Skeletal muscle satellite cell (primary cell): Measurements from ENCODE around the gene DNAH5.
A peak's percentile ranks its signal among the peaks of the same experiment; 100 is the strongest.

Experiments
- H3K27me3 ChIP-seq: 2 replicates; pipeline ENCODE4 v1.7.0; 2013; ENCODE audit warnings: low read length; ENCODE audit not compliant: control insufficient read depth, insufficient read depth
- H3K36me3 ChIP-seq: 2 replicates; pipeline ENCODE4 v1.7.0; 2013; ENCODE audit warnings: mild to moderate bottlenecking, control low read depth, low read length; ENCODE audit not compliant: insufficient read depth
- H3K4me1 ChIP-seq: 2 replicates; pipeline ENCODE4 v1.7.0; 2013; ENCODE audit warnings: low read length; ENCODE audit not compliant: control insufficient read depth, insufficient read depth
- H3K4me2 ChIP-seq: 2 replicates; pipeline ENCODE4 v1.7.0; 2013; ENCODE audit warnings: mild to moderate bottlenecking, low read length
- H3K4me3 ChIP-seq: 2 replicates; pipeline ENCODE4 v1.7.0; 2013; ENCODE audit warnings: low read length
- H3K9ac ChIP-seq: 2 replicates; pipeline ENCODE4 v1.7.0; 2013; ENCODE audit warnings: mild to moderate bottlenecking, low read depth, low read length, moderate library complexity
- H3K9me3 ChIP-seq: replicated peaks from 2 replicates; pipeline ENCODE4 v1.7.0; 2013; ENCODE audit warnings: mild to moderate bottlenecking, control low read depth, low read length

DNAH5 gene

GRCh38 chr5:13771011-13771571, 173.4 kb downstream of the DNAH5 start:
- no peaks in the 10 kb centered on the region for H3K36me3 ChIP-seq
- peak overlapping the region; percentile 31 for H3K4me2 ChIP-seq
- H3K9me3 ChIP-seq, result no peaks in the 10 kb centered on the region
- no peak overlapping the region for H3K4me3 ChIP-seq
- peaks cover 28% of the 10 kb centered on the region for H3K4me1 ChIP-seq
- no peak overlapping the region for H3K9ac ChIP-seq
- H3K27me3 ChIP-seq, result no peaks in the 10 kb centered on the region

GRCh38 chr5:13766236-13766635, 178.3 kb downstream of the DNAH5 start:
- Histone ChIP-seq H3K9me3 (no peaks in the 10 kb centered on the region), H3K27me3 (no peaks in the 10 kb centered on the region), H3K36me3 (no peaks in the 10 kb centered on the region), H3K4me3 (no peak overlapping the region), H3K4me2 (no peak overlapping the region), H3K4me1 (peaks cover 18% of the 10 kb centered on the region), H3K9ac (no peak overlapping the region)

GRCh38 chr5:13763719-13764118, 180.8 kb downstream of the DNAH5 start:
- no peak overlapping the region for H3K9ac ChIP-seq
- H3K36me3 ChIP-seq, result no peaks in the 10 kb centered on the region
- H3K4me1 ChIP-seq, result no peaks in the 10 kb centered on the region
- H3K4me2 ChIP-seq, result no peak overlapping the region
- H3K9me3 ChIP-seq, result no peaks in the 10 kb centered on the region
- H3K27me3 ChIP-seq, result no peaks in the 10 kb centered on the region
- no peak overlapping the region for H3K4me3 ChIP-seq

DNA sequence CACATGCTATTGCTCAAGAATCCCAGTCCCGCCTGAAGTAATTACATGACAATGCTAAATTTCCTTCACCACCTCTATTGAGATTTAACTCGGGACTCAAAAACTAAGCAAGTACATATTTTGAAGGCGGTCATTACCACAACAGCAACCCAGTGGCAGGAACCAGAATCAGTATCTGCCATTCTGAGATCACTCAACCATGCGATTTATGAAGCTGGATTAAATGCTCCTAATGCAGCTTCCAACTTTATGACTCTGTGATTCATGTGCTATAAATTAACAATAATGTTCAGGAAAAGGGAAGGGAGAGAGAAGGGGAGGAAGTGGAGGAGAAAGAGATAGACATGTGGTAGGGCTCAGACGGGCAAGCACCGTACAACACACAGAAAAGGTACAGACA, 194.7 kb downstream of the DNAH5 start:
- Histone ChIP-seq H3K27me3 (no peaks in the 10 kb centered on the region), H3K4me3 (no peak overlapping the region)

GRCh38 chr5:13746026-13746425, 198.5 kb downstream of the DNAH5 start:
- Histone ChIP-seq H3K9ac (peak overlapping the region; percentile 26), H3K9me3 (no peaks in the 10 kb centered on the region), H3K4me3 (no peak overlapping the region), H3K27me3 (no peaks in the 10 kb centered on the region), H3K36me3 (no peaks in the 10 kb centered on the region), H3K4me1 (peaks cover 18% of the 10 kb centered on the region), H3K4me2 (no peak overlapping the region)

More for the DNA sequence above, 194.7 kb downstream of the DNAH5 start:
- H3K36me3 ChIP-seq, result no peaks in the 10 kb centered on the region
- H3K9me3 ChIP-seq, result no peaks in the 10 kb centered on the region
- no peak overlapping the region for H3K4me2 ChIP-seq
- no peak overlapping the region for H3K9ac ChIP-seq
- peaks cover 18% of the 10 kb centered on the region for H3K4me1 ChIP-seq

- Histone ChIP-seq H3K4me3 (no peak overlapping the region), H3K36me3 (no peaks in the 10 kb centered on the region), H3K4me2 (peak overlapping the region; percentile 46), H3K9ac (peak overlapping the region; percentile 26), H3K27me3 (no peaks in the 10 kb centered on the region), H3K4me1 (peaks cover 18% of the 10 kb centered on the region), H3K9me3 (no peaks in the 10 kb centered on the region)
These were observed 199.0 kb downstream of the DNAH5 start for GRCh38 chr5:13745508-13745907.

GRCh38 chr5:13740471-13740870, 204.0 kb downstream of the DNAH5 start:
- no peak overlapping the region for H3K9ac ChIP-seq
- H3K9me3 ChIP-seq, result no peaks in the 10 kb centered on the region
- H3K36me3 ChIP-seq, result no peaks in the 10 kb centered on the region
- peaks cover 7% of the 10 kb centered on the region for H3K4me1 ChIP-seq
- H3K4me3 ChIP-seq, result no peak overlapping the region
- no peaks in the 10 kb centered on the region for H3K27me3 ChIP-seq
- no peak overlapping the region for H3K4me2 ChIP-seq

- no peak overlapping the region for H3K4me2 ChIP-seq
- H3K4me1 ChIP-seq, result no peaks in the 10 kb centered on the region
- no peak overlapping the region for H3K9ac ChIP-seq
- no peaks in the 10 kb centered on the region for H3K36me3 ChIP-seq
- H3K9me3 ChIP-seq, result no peaks in the 10 kb centered on the region
- H3K27me3 ChIP-seq, result no peaks in the 10 kb centered on the region
- H3K4me3 ChIP-seq, result no peak overlapping the region
These were observed 205.0 kb downstream of the DNAH5 start for GRCh38 chr5:13739479-13739878.

DNA sequence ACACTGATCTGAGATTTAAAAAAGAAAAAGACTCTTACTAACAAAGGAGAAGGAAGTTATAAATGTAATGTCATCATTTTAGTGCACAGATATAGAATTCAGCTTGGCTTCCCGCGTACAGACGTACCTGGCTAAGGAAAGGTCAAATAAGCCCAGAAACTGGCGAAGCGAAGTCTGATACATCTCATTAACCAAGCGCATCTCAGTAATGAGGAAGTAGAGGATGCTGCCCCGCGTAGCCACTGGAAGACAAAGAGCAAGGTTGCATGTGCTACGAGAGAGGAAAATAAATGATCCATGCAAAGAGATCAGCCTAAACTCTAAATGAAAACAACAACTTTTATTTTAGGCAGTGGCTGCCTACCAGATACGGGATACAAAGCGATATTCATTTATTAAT, 208.8 kb downstream of the DNAH5 start:
- H3K36me3 ChIP-seq, result no peaks in the 10 kb centered on the region

DNA sequence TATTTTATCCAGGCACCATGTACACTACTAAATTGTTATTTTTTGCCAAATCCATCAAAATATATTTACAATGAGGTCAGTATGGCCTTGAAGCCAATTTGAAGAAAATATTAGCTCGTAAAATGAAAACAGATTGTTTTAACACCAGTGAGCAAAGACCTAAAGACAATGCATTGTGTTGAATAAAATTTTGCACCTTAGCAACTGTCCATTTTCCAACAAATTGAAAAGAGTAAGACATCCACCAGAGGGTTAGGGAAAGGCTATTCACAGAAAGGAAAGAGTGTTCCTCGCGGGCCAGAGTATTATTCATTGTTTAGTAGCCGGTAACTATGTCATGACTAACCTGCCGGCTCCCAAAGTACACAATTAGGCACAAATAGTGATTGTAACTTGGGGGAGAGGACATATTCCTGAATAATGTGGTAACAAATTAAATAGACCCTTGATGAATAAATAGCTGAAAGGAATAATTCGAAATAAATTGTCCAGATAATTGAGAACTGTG, 213.3 kb downstream of the DNAH5 start:
- no peak overlapping the region for H3K4me3 ChIP-seq
- H3K4me1 ChIP-seq, result no peaks in the 10 kb centered on the region
- H3K27me3 ChIP-seq, result no peaks in the 10 kb centered on the region
- H3K36me3 ChIP-seq, result no peaks in the 10 kb centered on the region
- H3K9ac ChIP-seq, result no peak overlapping the region
- no peaks in the 10 kb centered on the region for H3K9me3 ChIP-seq
- H3K4me2 ChIP-seq, result no peak overlapping the region

More for the DNA sequence above, 208.8 kb downstream of the DNAH5 start:
- Histone ChIP-seq H3K9me3 (no peaks in the 10 kb centered on the region), H3K9ac (no peak overlapping the region), H3K4me1 (no peaks in the 10 kb centered on the region), H3K27me3 (no peaks in the 10 kb centered on the region), H3K4me3 (no peak overlapping the region), H3K4me2 (no peak overlapping the region)

DNA sequence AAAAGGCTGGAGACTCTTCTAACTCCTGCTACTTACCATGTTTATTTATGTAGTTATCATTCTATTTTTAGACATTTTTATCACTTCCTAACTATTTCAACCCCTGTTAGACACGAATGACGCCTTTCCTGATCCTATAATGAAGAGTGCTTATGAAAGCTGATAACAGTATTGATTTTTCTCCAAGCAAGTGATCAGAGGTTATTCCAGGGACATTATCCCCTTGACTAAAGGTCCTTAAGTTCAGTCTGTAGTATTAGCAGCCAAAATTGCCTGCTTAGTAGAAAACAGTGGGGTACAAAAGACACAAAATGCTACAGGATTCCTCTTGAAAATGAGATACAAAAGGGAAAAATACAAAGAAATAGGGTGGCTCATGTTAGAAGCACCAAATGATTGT, 235.6 kb downstream of the DNAH5 start:
- Histone ChIP-seq H3K4me3 (no peak overlapping the region), H3K4me1 (no peaks in the 10 kb centered on the region), H3K27me3 (no peaks in the 10 kb centered on the region), H3K36me3 (no peaks in the 10 kb centered on the region), H3K9ac (no peak overlapping the region), H3K4me2 (no peak overlapping the region), H3K9me3 (no peaks in the 10 kb centered on the region)

GRCh38 chr5:13708432-13708831, 236.1 kb downstream of the DNAH5 start:
- no peak overlapping the region for H3K9ac ChIP-seq
- H3K9me3 ChIP-seq, result no peaks in the 10 kb centered on the region
- no peaks in the 10 kb centered on the region for H3K27me3 ChIP-seq
- H3K4me3 ChIP-seq, result no peak overlapping the region
- H3K4me1 ChIP-seq, result no peaks in the 10 kb centered on the region
- H3K36me3 ChIP-seq, result no peaks in the 10 kb centered on the region
- no peak overlapping the region for H3K4me2 ChIP-seq
